ENCODE data around the gene STX3. TPM values are rescaled to one million over a fixed set of nuclear protein-coding genes. Genes with fewer than 3 reads are reported as not detected.

The STX3 gene
- total RNA-seq, result 100 to 1,000 TPM; 131 to 156 (median 142) TPM

DNA sequence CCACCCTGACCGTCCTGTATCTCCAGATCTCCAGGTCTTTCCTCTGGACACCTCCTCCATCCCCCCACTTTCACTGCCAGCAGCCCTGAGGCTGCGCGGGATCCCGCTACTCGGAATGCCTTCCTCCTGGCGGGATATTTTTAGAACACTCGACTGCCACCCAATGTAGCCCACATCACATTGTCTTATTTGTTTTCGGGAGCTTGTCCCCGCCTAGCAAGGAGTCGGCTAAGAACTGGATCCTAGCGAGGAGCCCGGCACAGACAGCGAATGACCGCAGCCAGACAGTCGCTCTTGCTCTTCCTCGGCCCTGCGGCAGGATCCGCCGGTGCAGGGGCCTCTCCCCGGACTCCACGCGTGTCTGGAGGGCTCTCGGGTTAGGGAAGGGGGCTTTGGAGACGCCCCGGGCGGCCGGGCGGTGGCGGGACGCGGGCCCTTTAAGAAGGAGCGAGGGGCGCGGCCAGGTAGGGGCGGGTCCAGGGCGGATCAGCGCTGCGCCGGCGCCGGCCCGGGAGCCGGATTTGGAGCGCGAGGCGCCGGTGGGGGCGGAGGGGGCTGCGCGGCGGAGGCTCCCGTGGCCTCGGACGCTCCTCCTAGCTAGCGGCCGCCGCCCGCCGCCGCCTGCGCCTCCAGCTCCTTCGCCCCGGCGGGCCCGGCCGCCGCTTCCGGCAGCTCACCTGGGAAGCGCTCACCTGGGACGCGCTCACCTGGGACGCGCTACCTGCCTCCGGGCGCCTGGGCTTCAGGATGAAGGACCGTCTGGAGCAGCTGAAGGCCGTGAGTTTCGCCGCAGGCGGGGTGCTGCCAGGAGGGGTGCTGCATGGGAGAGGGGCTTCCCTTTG, at the start of gene STX3:
Gene STX3 (plus strand): TSS at position 518 of the 842 bp plus-strand sequence. CDS start 230 bp downstream, at position 748.
- Histone ChIP-seq H3K9me3 (no peaks in the 10 kb centered on the region), H3K4me1 (peaks cover 3 to 22% (median 16%) of the 10 kb centered on the region in 4 donors), H3K27ac (peak within 1 kb of the TSS; percentile 94 to 98 (median 96)), H3K36me3 (no peaks in the 10 kb centered on the region), H3K27me3 (no peaks in the 10 kb centered on the region), H3K4me3 (peak within 1 kb of the TSS; percentile 80 to 96 (median 93))
- intact Hi-C loops (cut with DNase I; ENCODE audit: low total_unique reads) (loop anchor here (5.0 kb wide), 2 partner anchors 47 to 1077 kb away; no protein-coding TSS in a partner anchor), in situ Hi-C loops (cut with MboI; ENCODE audit: low pct_ligation_motif_present in 1 of 4, low pct_unique_long_range_greater_than_20kb in 1 of 4, low sequenced_read_pairs in 3 of 4) (loop anchor here (5.0 to 10.0 kb wide), 2 partner anchors 47 to 50 kb away; no protein-coding TSS in a partner anchor)
- DNase-seq, result peak; percentile 83
- TF ChIP-seq POLR2A (IDR thresholded peaks at IDR 0.05) (peak; percentile 30), POLR2AphosphoS5 (IDR thresholded peaks at IDR 0.05) (peak in 2 of 3 donors; percentile 2 to 3), EP300 (IDR thresholded peaks at IDR 0.05; ENCODE audit: low read depth) (no peak)
- TF ChIP-seq, protein P1, sequence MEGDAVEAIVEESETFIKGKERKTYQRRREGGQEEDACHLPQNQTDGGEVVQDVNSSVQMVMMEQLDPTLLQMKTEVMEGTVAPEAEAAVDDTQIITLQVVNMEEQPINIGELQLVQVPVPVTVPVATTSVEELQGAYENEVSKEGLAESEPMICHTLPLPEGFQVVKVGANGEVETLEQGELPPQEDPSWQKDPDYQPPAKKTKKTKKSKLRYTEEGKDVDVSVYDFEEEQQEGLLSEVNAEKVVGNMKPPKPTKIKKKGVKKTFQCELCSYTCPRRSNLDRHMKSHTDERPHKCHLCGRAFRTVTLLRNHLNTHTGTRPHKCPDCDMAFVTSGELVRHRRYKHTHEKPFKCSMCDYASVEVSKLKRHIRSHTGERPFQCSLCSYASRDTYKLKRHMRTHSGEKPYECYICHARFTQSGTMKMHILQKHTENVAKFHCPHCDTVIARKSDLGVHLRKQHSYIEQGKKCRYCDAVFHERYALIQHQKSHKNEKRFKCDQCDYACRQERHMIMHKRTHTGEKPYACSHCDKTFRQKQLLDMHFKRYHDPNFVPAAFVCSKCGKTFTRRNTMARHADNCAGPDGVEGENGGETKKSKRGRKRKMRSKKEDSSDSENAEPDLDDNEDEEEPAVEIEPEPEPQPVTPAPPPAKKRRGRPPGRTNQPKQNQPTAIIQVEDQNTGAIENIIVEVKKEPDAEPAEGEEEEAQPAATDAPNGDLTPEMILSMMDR (IDR thresholded peaks at IDR 0.05), result no peak
- 0% methylated on average over 61 of the region's 80 CpGs; no CpG with 5 or more reads in 1 of the 2 donors for WGBS, 2 donors (ENCODE audit: low coverage in 1 of 2)

DNA sequence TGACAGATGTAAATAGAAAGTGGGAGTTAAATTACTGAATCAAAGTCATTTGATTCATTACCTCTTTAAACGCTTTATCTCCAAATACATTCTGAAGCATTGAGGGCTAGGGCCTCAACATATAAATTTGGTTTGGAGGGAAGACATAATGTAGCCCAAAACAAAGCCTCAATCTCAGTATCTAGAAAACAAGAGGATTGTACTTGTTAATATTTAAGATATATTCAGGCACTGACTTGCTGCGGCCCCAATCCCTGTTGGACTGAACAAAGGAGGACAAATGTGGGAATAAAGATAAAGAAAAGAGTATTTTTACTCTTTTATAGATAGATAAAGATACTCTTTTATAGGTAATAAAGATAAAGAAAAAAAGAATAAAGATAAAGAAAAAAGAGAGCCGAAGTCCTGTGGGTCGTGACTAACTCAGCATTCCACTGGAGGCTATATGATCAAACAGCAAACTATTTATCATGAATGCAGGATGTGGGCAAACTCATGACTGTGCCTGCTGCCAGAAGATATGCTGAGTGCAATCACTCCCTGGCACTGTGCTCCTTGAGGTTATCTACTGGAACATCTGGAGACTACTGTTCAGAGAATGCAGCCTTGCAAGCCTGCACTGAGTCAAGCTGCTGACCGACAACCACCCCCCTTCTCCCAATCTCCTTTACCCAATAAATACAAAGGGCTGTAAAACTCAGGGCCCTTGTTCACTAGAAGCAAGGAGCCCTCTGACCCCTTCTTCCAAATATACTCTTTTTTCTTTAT, 48.5 kb upstream of the STX3 start:
- peak; percentile 14 for DNase-seq
- no peak overlapping the region for H3K4me3 ChIP-seq
- intact Hi-C loops (cut with DNase I; ENCODE audit: low total_unique reads) (no loop called here), in situ Hi-C loops (cut with MboI; ENCODE audit: low pct_ligation_motif_present in 1 of 4, low pct_unique_long_range_greater_than_20kb in 1 of 4, low sequenced_read_pairs in 3 of 4) (no loop called here)
- H3K4me1 ChIP-seq, result no peaks in the 10 kb centered on the region
- 54 to 56% methylated on average over 4 to 5 of the region's 5 CpGs for WGBS, 2 donors (ENCODE audit: low coverage in 1 of 2)
- TF ChIP-seq POLR2A (IDR thresholded peaks at IDR 0.05) (no peak), POLR2AphosphoS5 (IDR thresholded peaks at IDR 0.05) (no peak), EP300 (IDR thresholded peaks at IDR 0.05; ENCODE audit: low read depth) (no peak)
- TF ChIP-seq, protein P1 (IDR thresholded peaks at IDR 0.05), result no peak
- H3K27me3 ChIP-seq, result no peaks in the 10 kb centered on the region
- no peak overlapping the region for H3K27ac ChIP-seq
- no peaks in the 10 kb centered on the region for H3K9me3 ChIP-seq
- no peaks in the 10 kb centered on the region for H3K36me3 ChIP-seq

DNA sequence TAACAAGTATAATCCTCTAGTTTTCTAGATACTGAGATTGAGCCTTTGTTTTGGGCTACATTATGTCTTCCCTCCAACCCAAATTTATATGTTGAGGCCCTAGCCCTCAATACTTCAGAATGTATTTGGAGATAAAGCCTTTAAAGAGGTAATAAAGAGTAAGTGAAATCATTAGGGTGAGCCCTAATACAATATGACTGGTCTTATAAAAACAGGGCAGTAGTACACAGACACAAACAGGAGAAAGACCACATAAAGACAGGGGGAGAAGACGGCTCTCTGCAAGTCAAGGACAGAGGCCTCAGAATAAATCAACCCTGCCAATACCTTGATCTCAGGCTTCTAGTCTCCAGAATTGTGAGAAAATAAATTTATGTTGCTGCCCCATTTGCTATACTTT, 47.8 kb upstream of the STX3 start:
- intact Hi-C loops (cut with DNase I; ENCODE audit: low total_unique reads) (no loop called here), in situ Hi-C loops (cut with MboI; ENCODE audit: low pct_ligation_motif_present in 1 of 4, low pct_unique_long_range_greater_than_20kb in 1 of 4, low sequenced_read_pairs in 3 of 4) (no loop called here)
- WGBS, 2 donors (ENCODE audit: low coverage in 1 of 2), result 48 to 75% methylated on average over 1 of the region's 1 CpG
- no peaks in the 10 kb centered on the region for H3K36me3 ChIP-seq
- H3K27ac ChIP-seq, result no peak overlapping the region
- H3K4me1 ChIP-seq, result no peaks in the 10 kb centered on the region
- no peaks in the 10 kb centered on the region for H3K27me3 ChIP-seq
- no peak overlapping the region for H3K4me3 ChIP-seq
- no peak for TF ChIP-seq POLR2A (IDR thresholded peaks at IDR 0.05)
- TF ChIP-seq EP300 (IDR thresholded peaks at IDR 0.05; ENCODE audit: low read depth), result no peak
- TF ChIP-seq, protein P1 (IDR thresholded peaks at IDR 0.05), result no peak
- TF ChIP-seq POLR2AphosphoS5 (IDR thresholded peaks at IDR 0.05), result no peak
- no peaks in the 10 kb centered on the region for H3K9me3 ChIP-seq
- no peak for DNase-seq

DNA sequence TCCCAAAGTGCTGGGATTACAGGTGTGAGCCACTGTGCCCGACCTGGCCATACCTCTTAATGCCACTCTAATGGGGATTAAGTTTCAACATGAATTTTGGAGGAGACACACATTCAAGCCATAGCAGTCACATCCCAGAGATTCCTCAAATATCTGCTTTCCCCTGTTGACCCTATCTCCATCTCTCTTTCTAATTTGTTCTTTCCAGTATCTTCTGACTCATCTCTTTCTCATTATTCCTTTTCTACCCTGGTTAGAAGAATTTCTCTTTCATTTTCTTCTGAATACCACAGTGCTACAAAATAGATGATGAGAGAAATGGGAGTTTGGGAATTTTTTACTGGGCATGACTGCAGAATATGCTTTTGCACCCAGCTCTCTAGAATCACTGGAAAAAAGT, 46.6 kb upstream of the STX3 start:
- intact Hi-C loops (cut with DNase I; ENCODE audit: low total_unique reads) (no loop called here), in situ Hi-C loops (cut with MboI; ENCODE audit: low pct_ligation_motif_present in 1 of 4, low pct_unique_long_range_greater_than_20kb in 1 of 4, low sequenced_read_pairs in 3 of 4) (no loop called here)
- TF ChIP-seq, protein P1 (IDR thresholded peaks at IDR 0.05), result no peak
- TF ChIP-seq EP300 (IDR thresholded peaks at IDR 0.05; ENCODE audit: low read depth) (no peak), POLR2A (IDR thresholded peaks at IDR 0.05) (no peak), POLR2AphosphoS5 (IDR thresholded peaks at IDR 0.05) (no peak)

More for the DNA sequence above, 46.6 kb upstream of the STX3 start:
- WGBS, 2 donors (ENCODE audit: low coverage in 1 of 2), result 57 to 80% methylated on average over 1 of the region's 1 CpG
- Histone ChIP-seq H3K4me1 (no peaks in the 10 kb centered on the region), H3K27ac (no peak overlapping the region), H3K4me3 (no peak overlapping the region), H3K27me3 (no peaks in the 10 kb centered on the region), H3K36me3 (no peaks in the 10 kb centered on the region), H3K9me3 (no peaks in the 10 kb centered on the region)
- DNase-seq, result no peak
